ENCODE data around the gene SEMA5B.

The SEMA5B gene

GRCh38 chr3:122868322-122868721 is 159.2 kb downstream of the SEMA5B start:
- Histone ChIP-seq H3K27me3 (ENCODE audit: insufficient read depth, low read depth, severe bottlenecking) (no peaks in the 10 kb centered on the region), H3K4me3 (ENCODE audit: low read depth, low read length) (no peak overlapping the region), H3K9me3 (ENCODE audit: severe bottlenecking) (no peaks in the 10 kb centered on the region), H3K36me3 (no peaks in the 10 kb centered on the region), H3K27ac (no peak overlapping the region)
- no peak for TF ChIP-seq CTCF (IDR thresholded peaks at IDR 0.05; ENCODE audit: low read depth, low read length)
- no peak for DNase-seq

GRCh38 chr3:122864498-122864897 is 163.1 kb downstream of the SEMA5B start:
- Histone ChIP-seq H3K27ac (no peak overlapping the region), H3K27me3 (ENCODE audit: insufficient read depth, low read depth, severe bottlenecking) (no peaks in the 10 kb centered on the region), H3K9me3 (ENCODE audit: severe bottlenecking) (no peaks in the 10 kb centered on the region), H3K36me3 (peaks cover 10% of the 10 kb centered on the region; the same call in 1 of the 2 replicates), H3K4me3 (ENCODE audit: low read depth, low read length) (no peak overlapping the region)
- DNase-seq = no peak
- TF ChIP-seq CTCF (IDR thresholded peaks at IDR 0.05; ENCODE audit: low read depth, low read length) = no peak

GRCh38 chr3:122862381-122862780 is 165.2 kb downstream of the SEMA5B start:
- no peak for DNase-seq
- H3K36me3 ChIP-seq = peaks cover 10% of the 10 kb centered on the region; the same call in 1 of the 2 replicates
- H3K4me3 ChIP-seq (ENCODE audit: low read depth, low read length) = no peak overlapping the region
- H3K9me3 ChIP-seq (ENCODE audit: severe bottlenecking) = no peaks in the 10 kb centered on the region
- no peak overlapping the region for H3K27ac ChIP-seq
- no peak for TF ChIP-seq CTCF (IDR thresholded peaks at IDR 0.05; ENCODE audit: low read depth, low read length)
- no peaks in the 10 kb centered on the region for H3K27me3 ChIP-seq (ENCODE audit: insufficient read depth, low read depth, severe bottlenecking)
